PC-9 (cell line): Measurements from ENCODE around the gene TENT5C. TPM values are rescaled to one million over a fixed set of nuclear protein-coding genes. Genes with fewer than 3 reads are reported as not detected.

Experiments used
- BruUV-seq: library from RNA; stranded (reverse); fragments of 400-500 nt; replicated peaks from 2 replicates; lab custom pipeline; 2021; lab: Mats Ljungman, UMichigan
- CTCF ChIA-PET: fragments of 300-600 bp; sonication (Branson Sonifier 250); formaldehyde crosslinking; loops from one replicate; lab custom pipeline; 2022; ENCODE audit warnings: antibody characterized with exemption; lab: Charles Lee
- POLR2A ChIA-PET: fragments of 300-600 bp; sonication (Branson Sonifier 250); formaldehyde crosslinking; loops from one replicate; lab custom pipeline; 2022; ENCODE audit warnings: antibody characterized with exemption; ENCODE audit not compliant: unreplicated experiment; lab: Charles Lee
- DNase-seq, 2 experiments: peaks; one replicate each; pipeline versions ENCODE4 v3.0.0 to v3.0.0-alpha.2; 2015 to 2022; ENCODE audit warnings: mixed read lengths in 1 of 2
- H2AFZ ChIP-seq: fragments of 200-600 bp; sonication (generic); 2 replicates; pipeline ENCODE4 v1.8.1; 2017; ENCODE audit warnings: antibody characterized with exemption
- H3F3A ChIP-seq: fragments of 200-600 bp; sonication (generic); 2 replicates; pipeline ENCODE4 v1.8.1; 2017; ENCODE audit warnings: antibody characterized with exemption, mild to moderate bottlenecking, low read depth; ENCODE audit not compliant: insufficient read depth
- H3K27ac ChIP-seq: fragments of 200-600 bp; sonication (generic); 2 replicates; pipeline ENCODE4 v1.6.1; 2016; ENCODE audit warnings: mixed run types
- H3K27me3 ChIP-seq: fragments of 200-600 bp; sonication (generic); 2 replicates; pipeline ENCODE4 v1.6.1; 2016; ENCODE audit warnings: low read depth, mixed run types; ENCODE audit not compliant: insufficient read depth
- H3K36me3 ChIP-seq: fragments of 200-600 bp; sonication (generic); 2 replicates; pipeline ENCODE4 v1.6.1; 2016; ENCODE audit warnings: low read depth, mixed run types
- H3K4me1 ChIP-seq: fragments of 200-600 bp; sonication (generic); replicated peaks from 2 replicates; pipeline ENCODE4 v1.6.1; 2016; ENCODE audit warnings: mixed run types; ENCODE audit not compliant: insufficient read depth
- H3K4me2 ChIP-seq: fragments of 200-600 bp; sonication (generic); 2 replicates; pipeline ENCODE4 v1.6.1; 2017; ENCODE audit warnings: mixed run types
- H3K4me3 ChIP-seq: fragments of 200-600 bp; sonication (generic); 2 replicates; pipeline ENCODE4 v1.6.1; 2016; ENCODE audit warnings: mixed run types
- H3K79me2 ChIP-seq: fragments of 200-600 bp; sonication (generic); 2 replicates; pipeline ENCODE4 v1.6.1; 2017; ENCODE audit warnings: low read depth, mixed run types
- H3K9me2 ChIP-seq: fragments of 200-600 bp; sonication (generic); 2 replicates; pipeline ENCODE4 v1.8.1; 2017; ENCODE audit warnings: mild to moderate bottlenecking; ENCODE audit not compliant: insufficient read depth
- H3K9me3 ChIP-seq: fragments of 200-600 bp; sonication (generic); 2 replicates; pipeline ENCODE4 v1.8.1; 2016; ENCODE audit warnings: low read depth; ENCODE audit not compliant: insufficient read depth
- H4K20me1 ChIP-seq: fragments of 200-600 bp; sonication (generic); 2 replicates; pipeline ENCODE4 v1.8.1; 2017; ENCODE audit not compliant: insufficient read depth
- CTCF ChIP-seq: fragments of 200-600 bp; sonication (generic); conservative IDR thresholded peaks from 2 replicates; pipeline ENCODE4 v1.6.1; 2017; ENCODE audit warnings: mixed run types, antibody characterized with exemption, mild to moderate bottlenecking, moderate library complexity
- EZH2 ChIP-seq: fragments of 200-600 bp; sonication (generic); IDR thresholded peaks from 2 replicates; pipeline ENCODE4 v1.8.0; 2017; ENCODE audit warnings: antibody characterized with exemption, low read depth
- intact Hi-C: fragments of 100-400 bp; cut with micrococcal nuclease; formaldehyde crosslinking; loops from one replicate; pipeline ENCODE4 v1.10.0; 2022; ENCODE audit not compliant: unreplicated experiment
- total RNA-seq: library from RNA; stranded (reverse); gene quantifications from 2 replicates; pipeline ENCODE4 v1.2.3, GENCODE V29; 2021

TENT5C gene
- total RNA-seq, 1 experiment from 2014 or later = 4.3 TPM

- Histone ChIP-seq H3K36me3 (no peaks in the 10 kb centered on the region), H3K9me2 (no peaks in the 10 kb centered on the region), H3K4me3 (no peak overlapping the region), H3K79me2 (no peaks in the 10 kb centered on the region), H4K20me1 (no peaks in the 10 kb centered on the region), H2AFZ (no peak overlapping the region), H3K27me3 (no peaks in the 10 kb centered on the region), H3K4me2 (no peak overlapping the region), H3K4me1 (peaks cover 28% of the 10 kb centered on the region), H3F3A (peaks cover 20% of the 10 kb centered on the region), H3K9me3 (no peaks in the 10 kb centered on the region), H3K27ac (no peak overlapping the region)
- ChIA-PET CTCF (interaction anchor here (0.6 kb wide), 1 partner anchor 162 kb away, joined by 4 read pairs; no protein-coding TSS in a partner anchor), POLR2A (interaction anchor here (0.5 kb wide), 1 partner anchor 61 kb away, joined by 5 read pairs; no protein-coding TSS in a partner anchor)
- DNase-seq = no peak
- no TSS peak for BruUV-seq
- intact Hi-C loops = no loop called here
- TF ChIP-seq EZH2 (no peak), CTCF (no peak)
These were observed 39.3 kb upstream of the TENT5C start for GRCh38 chr1:117566556-117566955.

- no TSS peak for BruUV-seq
- H2AFZ ChIP-seq = no peak overlapping the region
- H3K9me3 ChIP-seq = no peaks in the 10 kb centered on the region
- H3K4me3 ChIP-seq = no peak overlapping the region
- ChIA-PET CTCF (no interaction called here), POLR2A (no interaction called here)
- peaks cover 37% of the 10 kb centered on the region for H3K4me1 ChIP-seq
- peaks cover 29% of the 10 kb centered on the region for H3F3A ChIP-seq
- no peaks in the 10 kb centered on the region for H4K20me1 ChIP-seq
- TF ChIP-seq EZH2 (no peak), CTCF (no peak)
- no peak overlapping the region for H3K27ac ChIP-seq
- no peaks in the 10 kb centered on the region for H3K9me2 ChIP-seq
- no peaks in the 10 kb centered on the region for H3K27me3 ChIP-seq
- no peaks in the 10 kb centered on the region for H3K79me2 ChIP-seq
- H3K4me2 ChIP-seq = no peak overlapping the region
- H3K36me3 ChIP-seq = no peaks in the 10 kb centered on the region
- no peak for DNase-seq
- intact Hi-C loops = no loop called here
These were observed 38.4 kb upstream of the TENT5C start for GRCh38 chr1:117567435-117567834.

GRCh38 chr1:117567976-117568375 lies 37.9 kb upstream of the TENT5C start:
- Histone ChIP-seq H3K4me1 (peaks cover 42% of the 10 kb centered on the region), H3K27me3 (no peaks in the 10 kb centered on the region), H3K36me3 (no peaks in the 10 kb centered on the region), H3K9me2 (no peaks in the 10 kb centered on the region), H3K79me2 (no peaks in the 10 kb centered on the region), H3K4me2 (no peak overlapping the region), H3K9me3 (no peaks in the 10 kb centered on the region), H3K4me3 (no peak overlapping the region), H4K20me1 (no peaks in the 10 kb centered on the region), H2AFZ (no peak overlapping the region), H3F3A (peaks cover 32% of the 10 kb centered on the region), H3K27ac (no peak overlapping the region)
- ChIA-PET CTCF (no interaction called here), POLR2A (no interaction called here)
- DNase-seq = no peak
- intact Hi-C loops = no loop called here
- BruUV-seq = no TSS peak
- TF ChIP-seq CTCF = no peak
- no peak for TF ChIP-seq EZH2
